Stimulated activated CD4-positive, alpha-beta T cell treated with anti-CD3 and anti-CD28 coated beads, Interleukin-4, amount 100 ng/mL, for 48 hours (primary cell): ENCODE measurements around the gene FILIP1L.

Experiments
- DNase-seq, 2 donors: peaks; one replicate each; pipeline ENCODE4 v3.0.0-alpha.2; 2020; ENCODE audit warnings: low read depth in 2 of 2

The FILIP1L gene

DNA sequence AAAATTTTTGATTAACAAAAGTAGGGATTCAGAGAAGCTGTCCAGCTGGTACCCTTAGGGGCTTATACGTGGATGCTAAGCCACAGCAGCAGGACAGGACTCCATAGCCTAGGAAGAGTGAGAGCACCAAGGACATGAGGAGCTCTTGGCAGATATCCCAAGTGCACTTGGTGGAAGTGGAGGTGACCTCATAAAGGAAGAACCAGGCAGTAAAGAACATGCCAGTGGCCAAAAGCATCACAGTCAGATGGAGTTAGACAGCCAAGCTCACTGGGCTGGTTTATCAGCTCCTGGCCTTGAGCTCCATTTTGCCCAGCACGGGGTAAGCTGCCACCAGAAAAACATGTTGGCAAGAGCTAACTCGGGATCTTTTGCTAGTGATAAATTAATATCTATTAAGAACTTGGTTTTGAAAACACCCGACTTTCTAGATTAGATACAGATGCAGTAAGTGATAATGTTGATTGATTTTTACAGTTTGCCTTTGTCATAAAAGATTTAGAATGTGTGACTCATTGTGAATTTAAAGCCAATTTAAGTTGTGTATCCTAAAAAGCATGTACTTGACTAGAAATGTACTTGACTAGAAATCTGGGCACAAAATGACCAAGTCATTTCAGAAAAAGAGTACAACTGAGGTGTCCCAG lies 188.6 kb downstream of the FILIP1L start:
- DNase-seq, result no peak

DNA sequence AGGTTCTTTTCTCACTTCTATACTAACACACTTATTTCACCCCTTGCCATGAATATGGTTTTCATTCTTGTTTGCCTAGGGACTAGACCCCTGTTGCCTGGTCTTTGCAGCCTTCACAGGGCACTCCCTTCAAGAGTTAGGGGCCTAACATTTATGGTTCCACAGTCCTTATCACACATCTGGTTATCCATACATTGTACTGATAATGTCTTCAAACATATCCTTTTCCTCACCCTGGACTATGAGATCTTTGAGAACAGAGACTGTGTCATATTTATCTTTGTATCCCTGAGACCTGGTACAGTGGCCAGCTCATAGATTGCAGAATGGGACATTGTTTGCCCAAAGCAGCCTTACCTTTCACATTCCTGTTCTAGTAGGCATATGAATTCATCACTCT lies 190.4 kb downstream of the FILIP1L start:
- no peak for DNase-seq

DNA sequence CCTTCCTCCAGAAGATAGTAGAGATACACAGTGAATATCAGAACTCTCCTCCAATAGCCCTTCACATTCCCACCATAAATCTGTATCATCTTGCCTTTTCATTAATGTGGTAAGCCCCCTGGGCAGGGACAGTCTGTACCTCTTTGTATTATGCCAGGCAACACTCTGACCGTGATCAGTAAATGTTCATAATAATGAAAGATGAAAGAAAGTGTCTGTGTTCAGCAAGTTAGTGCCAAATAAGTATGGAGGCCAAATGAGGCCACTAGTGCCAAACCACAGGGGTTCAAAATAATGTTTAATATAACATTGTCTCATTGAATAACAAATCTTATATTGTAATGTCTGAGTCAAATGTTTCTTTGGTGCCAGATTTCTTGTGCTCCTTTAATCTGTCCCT lies 192.3 kb downstream of the FILIP1L start:
- no peak for DNase-seq

DNA sequence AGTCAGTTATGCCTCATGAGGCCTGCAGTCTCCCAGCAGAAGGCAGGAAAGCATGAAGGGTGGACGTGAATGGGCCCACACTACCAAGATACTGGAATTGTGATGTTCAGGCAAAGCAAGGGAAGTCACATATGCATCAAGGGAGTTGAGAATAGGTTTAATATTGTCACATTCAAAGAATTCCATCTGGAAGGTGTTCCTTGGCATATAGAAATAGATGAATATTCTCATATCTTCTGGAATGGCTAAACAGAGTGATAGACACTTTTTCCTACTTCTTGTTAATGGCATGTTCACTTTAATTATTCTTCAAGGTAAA lies 193.0 kb downstream of the FILIP1L start:
- no peak for DNase-seq

DNA sequence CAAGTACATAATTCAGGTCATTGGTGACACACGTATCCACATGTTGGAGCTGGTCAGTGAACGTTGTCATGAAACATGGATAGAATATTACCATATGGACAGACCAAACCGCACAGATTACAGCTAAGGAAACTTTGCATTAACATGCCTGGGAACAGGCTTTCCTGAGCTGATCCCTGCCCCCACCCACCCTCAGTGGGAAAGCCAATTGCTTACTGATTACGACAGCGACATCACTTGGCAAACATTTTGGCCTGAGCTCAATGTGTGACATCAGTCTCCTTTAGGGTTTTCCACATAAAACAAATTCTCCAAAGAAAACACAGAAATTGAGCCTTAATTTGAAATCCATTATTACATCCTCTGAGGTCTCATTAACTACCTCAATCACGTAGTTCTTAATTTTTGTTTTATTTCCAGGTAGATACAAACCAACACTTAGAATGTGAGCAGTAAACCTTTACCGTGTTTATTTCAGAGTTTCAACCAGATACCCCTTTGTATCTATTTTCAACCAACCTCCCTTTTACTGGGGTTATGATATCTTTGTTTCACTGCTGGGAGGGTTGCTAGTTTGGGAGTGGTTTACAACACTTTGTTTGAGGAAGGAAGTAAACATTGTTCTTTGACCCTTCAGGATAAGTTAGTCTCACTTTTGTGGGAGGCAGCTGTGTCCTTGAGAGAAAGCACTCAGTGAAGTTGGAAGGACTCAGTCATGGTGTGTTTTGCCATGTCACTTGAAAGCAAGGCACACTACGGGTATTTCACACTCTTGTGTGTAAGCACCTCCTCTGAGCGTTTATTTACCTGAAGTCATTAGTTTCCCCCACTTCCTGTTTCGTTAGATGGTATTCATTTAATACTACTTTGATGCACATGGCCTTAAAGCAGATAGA lies 193.6 kb downstream of the FILIP1L start:
- no peak for DNase-seq

DNA sequence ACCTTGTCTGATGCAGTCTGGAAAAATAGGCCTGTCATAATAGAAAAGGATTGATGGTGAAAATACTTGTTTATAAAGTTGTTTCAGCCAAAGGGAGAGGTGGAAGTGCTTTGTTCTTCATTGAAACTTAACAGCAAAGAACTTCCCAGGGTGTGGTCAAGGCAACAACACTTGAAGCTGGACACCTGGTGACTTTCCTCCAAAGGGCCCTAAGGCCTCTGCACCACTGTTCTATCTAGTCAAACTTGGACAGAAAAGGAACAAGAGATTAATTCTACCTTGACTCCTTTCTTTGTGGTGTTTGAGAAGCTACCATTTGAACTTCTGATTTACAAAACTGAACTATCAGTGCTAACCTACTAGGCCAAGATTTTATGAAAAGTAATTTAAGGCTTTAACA lies 194.6 kb downstream of the FILIP1L start:
- no peak for DNase-seq

DNA sequence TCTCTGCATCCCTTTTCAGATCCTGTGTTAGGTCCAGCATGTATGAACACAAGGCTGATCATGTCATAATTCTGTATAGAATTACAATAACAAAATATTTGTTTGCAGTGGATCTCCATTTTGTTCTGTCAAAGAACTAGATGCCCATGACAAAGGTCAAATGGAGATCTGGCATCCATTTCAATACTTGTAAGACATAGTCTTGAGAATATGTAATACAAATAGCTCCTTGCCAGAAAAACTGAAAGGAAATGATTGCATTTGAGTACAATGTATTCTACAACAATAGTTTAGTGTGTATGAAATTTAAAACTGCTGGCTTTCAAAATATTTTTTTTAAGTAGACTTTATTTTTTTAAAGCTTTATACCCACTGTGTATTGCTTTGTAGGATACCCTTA lies 195.6 kb downstream of the FILIP1L start:
- DNase-seq, result no peak

DNA sequence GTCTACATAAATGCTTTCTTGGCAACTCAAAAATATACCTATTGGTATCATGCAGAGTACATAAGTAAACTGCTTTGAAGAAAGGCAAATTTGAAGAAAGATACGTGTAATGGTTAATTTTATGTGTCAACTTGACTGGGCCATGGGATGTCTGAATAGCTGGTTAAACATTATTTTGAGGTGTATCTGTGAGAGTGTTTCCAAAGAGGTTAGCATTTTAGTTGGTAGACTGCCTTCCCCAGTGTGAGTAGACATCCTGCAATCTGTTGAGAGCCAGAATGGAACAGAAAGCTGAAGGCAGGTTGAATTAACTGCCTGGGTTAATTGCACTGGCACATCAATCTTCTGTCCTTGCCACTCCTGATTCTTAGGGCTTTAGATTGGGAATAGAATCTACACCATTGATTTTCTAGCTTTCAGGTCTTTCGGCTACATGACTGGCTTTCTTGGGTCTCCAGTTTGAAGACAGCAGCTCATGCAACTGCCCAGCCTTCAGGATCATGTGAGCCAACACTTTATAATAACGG lies 198.3 kb downstream of the FILIP1L start:
- no peak for DNase-seq

DNA sequence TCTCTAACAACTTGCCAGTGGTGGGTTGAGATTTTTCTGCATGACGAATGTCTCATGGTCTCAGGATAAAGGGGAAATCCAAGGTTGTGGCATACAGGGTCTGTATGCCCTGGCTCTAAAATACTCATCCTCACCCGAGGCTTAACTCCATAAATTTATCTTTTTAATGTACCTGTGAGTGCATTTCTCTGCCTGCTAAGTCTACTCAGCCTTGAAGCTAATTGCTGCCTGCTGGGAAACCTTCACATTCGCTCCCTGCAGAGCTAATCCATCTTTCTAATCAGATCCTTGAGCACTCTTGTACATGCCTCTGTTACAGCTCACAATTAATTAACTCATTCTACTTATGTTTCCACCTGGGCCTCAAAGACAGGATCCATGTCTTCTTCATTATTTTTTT lies 202.9 kb downstream of the FILIP1L start:
- DNase-seq, result no peak

DNA sequence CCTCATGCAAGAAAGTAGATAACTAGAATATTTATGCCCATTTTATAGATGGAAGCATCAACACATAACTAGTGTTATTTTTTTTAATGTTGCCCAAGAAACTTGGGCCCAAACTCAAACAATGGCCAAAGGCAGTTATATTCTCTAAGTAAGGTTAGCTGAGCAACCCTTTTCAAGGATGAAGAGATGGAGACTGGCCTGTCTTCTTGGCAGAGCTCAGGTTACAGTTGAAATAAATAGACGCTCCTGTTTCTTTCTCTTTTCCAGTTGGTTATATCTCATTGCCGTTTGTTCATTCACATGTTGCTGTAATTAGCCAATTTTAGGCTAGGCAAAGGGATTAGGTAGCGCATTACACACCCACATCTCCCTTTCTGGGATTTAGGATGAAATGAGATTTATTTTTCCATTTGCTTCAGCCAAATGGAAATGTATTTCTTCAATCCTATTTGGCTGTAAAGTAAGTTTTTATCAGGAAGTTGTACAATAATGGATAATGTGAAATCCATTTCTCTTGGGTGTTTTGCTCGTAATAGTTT lies 203.5 kb downstream of the FILIP1L start:
- DNase-seq, result no peak

DNA sequence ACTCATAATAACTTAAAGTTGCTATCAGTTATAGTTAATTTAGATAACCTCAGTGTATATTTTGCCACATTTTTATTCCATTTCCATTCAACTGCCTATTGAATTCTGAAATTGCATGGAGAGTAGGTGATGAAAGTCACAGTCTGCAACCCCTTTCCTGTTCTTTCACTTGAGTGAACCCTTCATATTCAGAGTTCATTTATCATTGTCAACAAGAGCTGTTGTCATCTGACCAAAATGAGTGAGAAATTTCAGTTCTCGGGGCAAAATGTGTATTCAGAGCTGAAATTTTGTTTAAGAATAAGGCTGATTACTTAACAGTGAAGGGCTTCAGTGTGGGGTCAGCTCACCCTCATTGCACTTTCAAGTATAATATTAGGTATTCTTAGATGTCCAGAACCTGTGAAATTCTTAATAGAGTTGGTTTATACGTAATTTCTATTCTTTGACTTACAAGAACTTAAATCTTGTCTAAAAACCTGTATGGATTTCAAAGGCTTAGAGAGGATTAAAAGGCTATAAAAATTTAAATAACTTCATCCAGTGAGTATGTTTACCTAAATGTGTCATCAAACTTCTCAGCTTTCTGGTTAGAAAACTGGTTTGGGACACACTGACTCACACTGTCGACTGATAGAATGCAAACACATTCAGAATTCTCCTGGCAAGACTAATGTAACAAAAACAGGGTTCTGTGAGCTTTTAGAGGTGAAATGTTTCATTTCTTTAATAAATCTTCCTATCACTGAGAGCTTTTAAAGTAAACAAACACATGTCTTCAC lies 204.4 kb downstream of the FILIP1L start:
- DNase-seq, result no peak

DNA sequence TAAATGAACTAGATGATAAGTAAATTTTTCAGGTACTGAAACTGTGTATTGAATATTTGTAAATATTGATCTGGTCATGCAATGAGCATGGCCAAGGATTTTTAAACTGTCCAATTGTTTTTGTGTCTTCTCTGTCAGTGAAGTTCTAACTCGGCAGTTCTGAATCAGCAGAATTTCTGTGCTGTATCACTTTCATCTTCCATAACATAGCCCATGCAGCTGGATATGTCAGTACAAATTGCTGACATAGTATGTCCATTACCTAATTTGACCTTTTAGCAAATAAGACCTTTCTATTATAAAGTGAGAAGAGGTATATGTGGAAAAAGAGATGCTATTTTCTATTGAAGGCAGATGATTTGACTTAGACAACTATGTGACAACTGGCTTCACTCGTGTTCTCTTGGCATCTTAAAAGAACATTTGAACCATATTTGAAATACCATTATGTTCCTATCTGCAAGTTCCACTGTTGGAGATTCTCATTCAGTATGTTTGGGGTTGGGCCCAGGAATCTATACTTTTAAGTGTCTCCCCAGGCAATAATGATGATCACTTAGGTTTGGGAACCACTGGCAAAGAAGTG lies 206.2 kb downstream of the FILIP1L start:
- no peak for DNase-seq

DNA sequence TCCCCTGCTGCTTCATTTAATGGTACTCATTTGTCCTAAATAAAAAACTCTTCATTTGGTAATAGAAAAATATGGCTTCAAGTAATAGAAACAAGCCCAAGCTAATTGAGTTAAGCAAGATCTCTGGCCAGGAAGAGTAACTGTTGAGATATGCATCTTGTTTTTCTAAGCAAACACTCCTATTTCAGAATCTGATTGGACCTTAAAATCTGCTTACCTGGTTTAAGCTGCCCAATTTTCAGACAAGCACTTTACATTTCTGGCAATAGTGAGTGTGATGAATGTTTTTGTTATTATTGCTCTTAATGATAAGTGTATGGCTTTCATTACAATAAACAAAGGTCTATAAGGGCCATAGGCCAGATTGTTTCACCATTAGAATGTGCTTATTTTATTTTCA lies 210.4 kb downstream of the FILIP1L start:
- no peak for DNase-seq

DNA sequence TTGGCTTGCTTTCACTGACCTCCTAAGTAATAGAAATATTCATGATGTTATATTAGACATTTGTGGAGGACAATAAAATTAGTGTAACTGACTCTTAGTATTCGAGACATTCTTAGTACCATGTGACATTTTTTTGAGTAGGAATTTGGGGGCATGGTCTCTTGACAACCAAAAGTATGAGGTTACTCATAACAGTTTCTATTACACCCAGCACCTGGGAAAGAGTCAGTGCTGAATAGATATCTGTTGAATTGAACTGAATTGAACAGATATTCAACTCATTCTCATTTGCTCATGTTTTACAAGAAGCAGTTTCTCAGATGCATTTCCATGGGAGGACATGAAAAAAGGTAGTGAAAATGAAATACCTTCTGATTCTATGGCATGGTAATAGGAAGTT lies 212.2 kb downstream of the FILIP1L start:
- DNase-seq, result no peak

DNA sequence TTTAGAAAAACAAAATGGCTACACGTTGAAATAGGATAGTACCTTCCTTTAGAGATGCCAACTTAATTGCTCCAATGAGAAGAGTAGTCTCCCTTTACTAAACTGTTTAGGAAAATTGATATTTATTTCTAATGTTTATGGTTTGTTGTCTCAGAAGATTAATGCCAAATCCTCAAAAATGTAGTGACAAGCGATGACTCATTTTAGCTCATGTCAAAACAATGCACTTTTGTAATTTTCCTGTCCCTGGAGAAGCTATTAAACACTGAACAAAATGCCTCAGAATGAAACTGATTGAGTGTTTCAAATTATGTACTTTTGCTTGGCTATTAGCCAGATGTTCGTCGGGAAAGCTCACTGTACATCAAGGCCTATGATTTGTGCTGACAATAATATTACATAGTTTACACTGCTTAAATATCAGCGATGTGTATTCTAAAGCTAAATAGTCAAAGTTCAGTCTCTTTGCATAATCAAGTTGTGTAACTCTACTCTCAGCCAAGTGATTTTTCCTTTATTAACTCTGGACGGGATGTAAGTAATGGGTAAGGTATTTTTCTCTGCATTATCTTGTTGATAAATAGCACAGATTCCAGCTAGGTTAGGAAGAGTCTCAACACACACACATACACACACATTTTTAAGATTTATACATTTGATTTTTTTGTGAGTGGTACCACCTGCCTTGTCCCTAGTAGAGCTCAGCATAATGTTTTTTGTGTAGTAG lies 212.9 kb downstream of the FILIP1L start:
- DNase-seq, result no peak

DNA sequence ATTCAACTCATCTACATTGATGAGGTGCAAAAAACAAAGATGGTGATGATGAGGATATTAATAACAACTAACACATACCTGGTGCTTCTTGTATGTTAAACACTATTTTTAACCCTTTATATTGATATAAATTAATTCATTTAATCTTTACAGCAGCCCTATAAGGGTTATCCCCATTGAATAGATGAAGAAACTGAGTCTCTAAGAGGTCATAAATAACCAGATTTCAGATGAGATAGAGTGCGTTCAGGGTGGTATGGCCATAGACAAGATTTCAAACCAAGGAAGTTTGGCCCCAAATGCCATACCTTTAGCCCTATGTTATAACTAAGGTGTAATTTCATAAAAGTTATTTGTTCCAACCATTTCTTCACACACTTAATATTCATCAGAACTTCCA lies 214.1 kb downstream of the FILIP1L start:
- DNase-seq, result no peak

DNA sequence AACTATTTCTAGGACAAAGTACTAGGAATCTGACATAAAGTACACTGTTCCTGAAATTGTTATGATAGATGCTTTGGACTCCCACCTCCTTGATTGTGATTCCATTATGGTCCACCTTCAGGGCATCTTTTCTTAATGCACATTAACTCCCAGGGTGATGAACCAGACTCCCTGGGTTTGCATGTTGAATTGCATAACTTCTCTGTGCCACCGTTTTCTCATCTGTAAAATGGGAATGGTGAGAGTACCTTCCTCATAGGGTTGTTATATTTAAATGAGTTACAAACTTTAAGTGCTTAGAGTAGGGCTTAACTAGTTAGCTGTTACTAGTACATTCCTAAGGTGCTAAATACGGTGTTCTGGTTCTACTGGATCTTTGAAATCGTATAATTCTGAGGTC lies 214.7 kb downstream of the FILIP1L start:
- no peak for DNase-seq

DNA sequence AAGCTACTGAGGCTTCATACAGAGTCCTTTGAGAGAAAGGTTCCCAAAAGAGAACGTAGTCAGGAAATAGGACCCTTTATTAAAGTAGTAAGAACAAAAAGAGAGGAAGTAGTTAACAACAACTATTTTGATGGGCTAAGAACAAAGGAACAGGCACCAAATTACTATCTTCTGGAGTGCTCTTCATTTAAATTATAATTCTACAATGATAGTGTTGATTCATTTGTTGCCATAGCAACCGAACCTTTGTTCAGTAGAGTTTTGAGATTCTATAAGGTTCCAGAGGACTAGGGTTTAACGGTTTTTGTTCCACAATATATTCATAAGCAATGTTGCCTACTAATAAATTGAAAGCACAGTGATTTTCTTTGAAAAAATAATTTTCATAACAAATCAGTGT lies 217.8 kb downstream of the FILIP1L start:
- DNase-seq, result no peak

DNA sequence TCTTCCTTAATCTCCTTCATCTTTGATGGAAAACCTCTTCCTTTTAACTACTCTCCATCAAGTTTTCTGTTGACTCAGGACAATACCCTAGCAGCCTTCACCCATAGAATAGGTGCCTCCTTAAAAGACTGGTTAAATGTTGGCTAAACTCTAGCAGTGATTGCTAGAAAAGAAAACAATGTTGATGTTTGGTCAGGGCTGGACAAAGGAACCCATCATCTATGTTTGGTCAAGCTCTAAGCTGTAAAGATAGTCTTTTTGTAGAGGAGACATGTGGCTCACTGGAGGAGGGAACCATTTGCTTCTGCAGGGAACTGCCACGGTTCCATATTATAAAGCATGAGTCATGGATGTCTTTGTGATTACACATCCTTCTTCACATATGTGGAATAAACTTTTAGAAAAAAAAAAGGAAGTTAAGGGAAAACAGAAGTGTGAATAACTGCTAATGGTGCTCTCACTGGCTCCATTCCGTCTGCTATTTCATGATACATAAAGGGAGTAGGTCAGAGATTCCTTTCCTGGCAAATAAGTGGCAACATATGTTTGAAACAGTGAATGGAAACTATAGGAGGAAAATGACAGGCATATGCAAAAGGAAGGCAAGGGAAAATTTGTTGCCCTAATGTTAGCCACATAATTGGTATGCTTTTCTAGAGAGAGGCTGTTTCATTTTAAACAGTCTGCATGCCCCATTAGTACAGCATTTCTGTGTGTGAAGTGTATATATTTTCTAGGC lies 218.4 kb downstream of the FILIP1L start:
- no peak for DNase-seq

DNA sequence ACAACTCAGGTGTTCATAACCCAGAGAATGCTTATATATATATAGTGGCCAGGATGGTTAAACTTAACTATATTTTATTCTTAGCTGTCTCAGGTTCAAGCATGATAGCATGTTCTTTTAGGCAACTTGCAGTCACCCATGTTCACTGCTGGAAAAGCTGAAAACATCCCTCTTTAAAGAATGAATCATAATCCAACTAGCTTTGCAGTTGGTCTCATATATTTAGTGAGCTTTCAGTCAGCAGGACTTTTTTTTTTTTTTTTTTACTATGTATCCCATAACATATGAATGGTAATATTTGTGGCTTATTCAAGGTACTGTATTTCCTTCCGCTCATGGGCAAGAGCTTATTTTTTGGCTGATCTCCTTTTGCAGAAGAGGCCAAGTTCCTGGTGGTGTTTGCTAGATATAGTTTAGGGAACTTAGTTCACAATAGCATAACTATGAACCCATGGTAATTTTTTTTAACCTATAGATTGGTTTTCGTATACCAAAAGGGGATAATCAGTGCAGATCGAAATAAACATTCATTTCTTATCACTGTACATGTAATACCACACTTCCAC lies 219.1 kb downstream of the FILIP1L start:
- no peak for DNase-seq
